ENCODE results near the gene ZDHHC11B. TPM values are rescaled to one million over a fixed set of nuclear protein-coding genes. Genes with fewer than 3 reads are reported as not detected.

Gene ZDHHC11B
- total RNA-seq, 1 experiment from 2014 or later = not detected

DNA sequence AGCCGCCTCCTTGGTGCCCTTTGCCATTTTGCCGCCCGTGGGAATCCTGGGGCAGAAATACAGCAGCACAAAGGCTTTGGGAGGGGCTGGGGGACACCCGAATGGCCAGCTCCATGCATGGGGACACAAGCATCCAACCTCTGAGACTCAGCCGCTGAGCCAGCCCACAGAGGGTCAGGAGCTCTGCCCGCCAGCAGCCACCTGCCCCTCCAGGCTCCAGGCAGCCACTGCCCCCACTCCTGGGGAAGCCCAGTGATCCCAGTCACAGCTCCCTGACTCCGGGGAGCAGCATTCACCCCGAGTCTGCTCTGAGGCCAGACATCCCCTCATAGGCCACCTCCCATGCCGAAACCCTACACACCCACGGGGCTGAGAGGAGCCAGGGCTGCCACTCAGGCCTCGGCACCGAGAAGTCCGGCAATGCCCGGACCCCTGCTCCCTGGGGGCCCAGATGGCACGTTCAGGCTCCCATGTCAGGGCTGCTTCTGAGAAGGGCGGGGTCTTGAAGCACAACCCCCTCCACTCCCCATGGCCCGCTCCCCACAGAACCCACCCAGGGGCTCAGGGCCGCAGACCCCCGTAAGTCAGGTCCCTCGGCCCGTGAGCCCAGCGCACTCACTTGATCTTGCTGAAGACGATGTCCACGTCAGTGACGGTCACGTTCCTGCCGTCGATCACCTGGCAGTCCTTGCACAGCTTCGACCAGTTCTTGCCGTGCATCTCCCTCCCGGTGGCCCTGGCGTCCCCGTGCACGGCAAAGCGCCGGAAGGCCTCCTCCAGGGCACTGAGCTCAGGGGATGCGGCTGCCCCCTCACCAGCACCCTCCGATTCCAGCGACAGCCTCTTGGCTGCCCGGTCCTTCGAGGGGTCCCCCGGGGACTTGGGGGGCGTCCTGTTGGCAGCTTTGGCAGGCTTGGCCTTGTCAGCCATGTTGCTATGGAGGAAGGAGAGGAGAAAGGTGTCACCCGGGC is 107.1 kb downstream of the ZDHHC11B start:
- no peak for DNase-seq (ENCODE audit: unreplicated experiment)
- H3K9me3 Mint-ChIP-seq (ENCODE audit: unreplicated experiment) = no peaks in the 10 kb centered on the region
- ChIA-PET POLR2A (no interaction called here), CTCF (interaction anchor here (0.6 to 1.5 kb wide), 2 partner anchors 15 to 226 kb away, joined by 3 to 4 read pairs; no protein-coding TSS in a partner anchor)
- H3K27ac Mint-ChIP-seq (ENCODE audit: low read depth, unreplicated experiment) = no peak overlapping the region
- peaks cover 11% of the 10 kb centered on the region for H3K4me1 Mint-ChIP-seq (ENCODE audit: insufficient read depth, unreplicated experiment)
- no peaks in the 10 kb centered on the region for H3K36me3 Mint-ChIP-seq (ENCODE audit: insufficient read depth, unreplicated experiment)
- BruUV-seq (replicated peaks) = no TSS peak
- intact Hi-C loops (cut with micrococcal nuclease) = loop anchor here (10.0 kb wide), 1 partner anchor 177 kb away; the partner anchor contains the start of gene ZDHHC11
- H3K27me3 Mint-ChIP-seq (ENCODE audit: insufficient read depth, unreplicated experiment) = no peaks in the 10 kb centered on the region
- H3K4me3 Mint-ChIP-seq (ENCODE audit: unreplicated experiment) = no peak overlapping the region
- TF ChIP-seq, protein P1, sequence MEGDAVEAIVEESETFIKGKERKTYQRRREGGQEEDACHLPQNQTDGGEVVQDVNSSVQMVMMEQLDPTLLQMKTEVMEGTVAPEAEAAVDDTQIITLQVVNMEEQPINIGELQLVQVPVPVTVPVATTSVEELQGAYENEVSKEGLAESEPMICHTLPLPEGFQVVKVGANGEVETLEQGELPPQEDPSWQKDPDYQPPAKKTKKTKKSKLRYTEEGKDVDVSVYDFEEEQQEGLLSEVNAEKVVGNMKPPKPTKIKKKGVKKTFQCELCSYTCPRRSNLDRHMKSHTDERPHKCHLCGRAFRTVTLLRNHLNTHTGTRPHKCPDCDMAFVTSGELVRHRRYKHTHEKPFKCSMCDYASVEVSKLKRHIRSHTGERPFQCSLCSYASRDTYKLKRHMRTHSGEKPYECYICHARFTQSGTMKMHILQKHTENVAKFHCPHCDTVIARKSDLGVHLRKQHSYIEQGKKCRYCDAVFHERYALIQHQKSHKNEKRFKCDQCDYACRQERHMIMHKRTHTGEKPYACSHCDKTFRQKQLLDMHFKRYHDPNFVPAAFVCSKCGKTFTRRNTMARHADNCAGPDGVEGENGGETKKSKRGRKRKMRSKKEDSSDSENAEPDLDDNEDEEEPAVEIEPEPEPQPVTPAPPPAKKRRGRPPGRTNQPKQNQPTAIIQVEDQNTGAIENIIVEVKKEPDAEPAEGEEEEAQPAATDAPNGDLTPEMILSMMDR (IDR thresholded peaks at IDR 0.05; ENCODE audit: unreplicated experiment) = no peak

DNA sequence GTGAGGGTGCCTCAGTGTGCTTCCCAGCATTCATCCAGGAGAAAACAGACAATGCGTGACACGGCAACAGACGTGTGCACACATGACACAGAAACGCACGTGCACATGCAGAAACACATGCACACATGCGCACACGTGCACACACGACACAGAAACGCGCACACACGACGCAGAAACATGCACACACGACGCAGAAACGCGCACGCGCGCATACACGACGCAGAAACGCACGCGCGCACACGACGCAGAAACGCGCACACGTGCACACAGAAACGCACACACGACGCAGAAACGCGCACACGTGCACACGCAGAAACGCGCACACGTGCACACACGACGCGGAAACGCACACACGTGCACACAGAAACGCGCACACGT is 107.8 kb downstream of the ZDHHC11B start:
- no peak for DNase-seq (ENCODE audit: unreplicated experiment)
- H3K4me1 Mint-ChIP-seq (ENCODE audit: insufficient read depth, unreplicated experiment) = peaks cover 13% of the 10 kb centered on the region
- BruUV-seq (replicated peaks) = no TSS peak
- H3K27ac Mint-ChIP-seq (ENCODE audit: low read depth, unreplicated experiment) = no peak overlapping the region
- no peaks in the 10 kb centered on the region for H3K9me3 Mint-ChIP-seq (ENCODE audit: unreplicated experiment)
- ChIA-PET POLR2A (no interaction called here), CTCF (interaction anchor here (1.5 kb wide), 1 partner anchor 227 kb away, joined by 4 read pairs; no protein-coding TSS in a partner anchor)
- TF ChIP-seq, protein P1 (IDR thresholded peaks at IDR 0.05; ENCODE audit: unreplicated experiment) = no peak
- H3K36me3 Mint-ChIP-seq (ENCODE audit: insufficient read depth, unreplicated experiment) = no peaks in the 10 kb centered on the region
- intact Hi-C loops (cut with micrococcal nuclease) = loop anchor here (10.0 kb wide), 1 partner anchor 178 kb away; the partner anchor contains the start of gene ZDHHC11
- H3K4me3 Mint-ChIP-seq (ENCODE audit: unreplicated experiment) = no peak overlapping the region
- H3K27me3 Mint-ChIP-seq (ENCODE audit: insufficient read depth, unreplicated experiment) = no peaks in the 10 kb centered on the region

DNA sequence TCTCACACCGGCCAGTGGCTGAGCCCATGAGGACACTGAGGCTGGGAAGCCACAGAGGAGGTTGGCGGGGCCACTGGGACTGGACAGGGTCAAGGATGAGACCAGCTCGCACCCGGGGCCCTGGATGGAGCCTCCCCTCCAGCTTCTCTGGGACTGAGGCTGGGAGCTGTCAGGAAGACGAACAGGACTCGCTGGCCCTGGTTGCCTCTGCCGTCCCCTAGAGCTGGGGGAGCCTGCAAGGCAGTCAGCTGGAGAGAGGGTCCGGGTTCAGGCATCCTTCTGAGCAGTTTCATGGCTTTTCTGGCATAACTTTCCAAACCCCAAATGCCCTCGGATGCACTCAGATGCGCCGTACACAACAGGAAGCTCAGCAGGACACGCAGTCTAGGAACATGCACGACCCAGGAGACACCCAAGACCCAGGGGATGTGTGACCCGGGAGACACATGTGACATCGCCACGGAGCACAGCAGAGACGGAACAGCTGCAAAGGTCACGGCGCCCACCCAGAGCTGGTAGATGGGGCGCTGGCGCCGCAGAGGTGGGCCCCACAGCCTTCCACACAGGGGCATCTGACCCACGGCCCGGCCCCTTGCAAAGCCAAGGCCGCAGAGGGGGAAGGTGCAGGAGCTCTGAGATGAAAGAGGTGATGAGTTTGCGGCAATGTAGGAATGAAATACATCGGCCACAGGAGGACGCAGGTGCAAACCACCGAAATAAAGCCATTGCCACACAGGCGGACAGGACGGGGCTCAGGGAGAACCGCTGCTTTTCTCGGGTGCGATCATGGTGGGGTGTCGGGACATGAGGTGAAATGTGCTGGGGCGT is 108.4 kb downstream of the ZDHHC11B start:
- Mint-ChIP-seq H3K9me3 (ENCODE audit: unreplicated experiment) (no peaks in the 10 kb centered on the region), H3K4me1 (ENCODE audit: insufficient read depth, unreplicated experiment) (peaks cover 13% of the 10 kb centered on the region), H3K27ac (ENCODE audit: low read depth, unreplicated experiment) (no peak overlapping the region), H3K4me3 (ENCODE audit: unreplicated experiment) (no peak overlapping the region), H3K36me3 (ENCODE audit: insufficient read depth, unreplicated experiment) (no peaks in the 10 kb centered on the region), H3K27me3 (ENCODE audit: insufficient read depth, unreplicated experiment) (no peaks in the 10 kb centered on the region)
- ChIA-PET POLR2A (no interaction called here), CTCF (interaction anchor here (0.5 to 1.5 kb wide), 2 partner anchors 228 to 259 kb away, joined by 3 to 4 read pairs; no protein-coding TSS in a partner anchor)
- DNase-seq (ENCODE audit: unreplicated experiment) = no peak
- no TSS peak for BruUV-seq (replicated peaks)
- TF ChIP-seq, protein P1 (IDR thresholded peaks at IDR 0.05; ENCODE audit: unreplicated experiment) = no peak
- intact Hi-C loops (cut with micrococcal nuclease) = loop anchor here (10.0 kb wide), 1 partner anchor 179 kb away; the partner anchor contains the start of gene ZDHHC11
